ENCODE measurements around the gene RPRD2.

The RPRD2 gene

GRCh38 chr1:150514913-150515327, 151.0 kb downstream of the RPRD2 start:
- DNase-seq (ENCODE audit: low spot score), result no peak

- peak; percentile 92 for DNase-seq (ENCODE audit: low spot score)
Observed at GRCh38 chr1:150515328-150516049, 151.5 kb downstream of the RPRD2 start, which contains the start of gene FALEC. FALEC (plus strand) TSS chr1:150515752.

DNA sequence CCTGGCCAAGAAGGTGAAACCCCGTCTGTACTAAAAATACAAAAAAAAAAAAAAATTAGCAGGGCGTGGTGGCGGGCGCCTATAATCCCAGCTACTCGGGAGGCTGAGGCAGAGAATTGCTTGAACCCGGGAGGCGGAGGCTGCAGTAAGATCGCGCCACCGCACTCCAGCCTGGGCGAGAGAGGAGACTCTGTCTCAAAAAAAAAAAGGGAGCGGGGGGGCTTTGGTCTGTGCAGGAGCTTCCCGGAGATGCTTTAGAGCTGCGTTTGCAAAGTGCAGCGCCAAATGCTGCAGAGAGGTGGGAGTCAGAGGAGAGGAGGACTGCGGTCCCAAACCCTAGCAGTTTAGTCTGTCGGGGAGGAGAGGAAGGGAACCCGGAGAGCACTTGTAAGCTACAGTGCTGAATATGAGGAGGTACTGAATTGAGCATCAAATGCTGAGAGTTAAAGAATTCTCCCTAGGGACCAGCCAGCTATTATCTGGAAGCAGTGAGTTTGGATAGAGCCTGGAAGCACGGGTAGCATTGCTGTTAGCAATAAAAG, 152.2 kb downstream of the RPRD2 start:
- DNase-seq (ENCODE audit: low spot score), result peak; percentile 2

DNA sequence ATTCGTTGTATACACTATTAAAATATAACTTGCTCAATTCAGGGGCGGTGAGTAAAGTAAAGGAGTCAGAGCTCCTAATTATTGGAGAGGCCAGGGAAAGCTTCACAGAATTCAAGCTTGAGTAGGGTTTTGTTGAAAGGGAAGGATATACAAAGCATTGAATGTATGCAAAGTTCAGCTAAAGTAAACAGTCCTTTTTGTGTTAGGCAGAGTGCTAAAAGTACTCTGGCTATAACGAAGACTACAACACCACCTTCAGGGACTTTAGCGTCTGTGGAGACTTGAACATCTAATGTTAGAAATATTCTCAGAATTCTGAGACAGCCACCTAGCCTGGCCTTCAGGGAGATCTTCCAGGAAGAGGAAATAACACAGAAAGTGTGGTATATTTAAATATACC, 152.7 kb downstream of the RPRD2 start:
- DNase-seq (ENCODE audit: low spot score), result peak; percentile 45

DNA sequence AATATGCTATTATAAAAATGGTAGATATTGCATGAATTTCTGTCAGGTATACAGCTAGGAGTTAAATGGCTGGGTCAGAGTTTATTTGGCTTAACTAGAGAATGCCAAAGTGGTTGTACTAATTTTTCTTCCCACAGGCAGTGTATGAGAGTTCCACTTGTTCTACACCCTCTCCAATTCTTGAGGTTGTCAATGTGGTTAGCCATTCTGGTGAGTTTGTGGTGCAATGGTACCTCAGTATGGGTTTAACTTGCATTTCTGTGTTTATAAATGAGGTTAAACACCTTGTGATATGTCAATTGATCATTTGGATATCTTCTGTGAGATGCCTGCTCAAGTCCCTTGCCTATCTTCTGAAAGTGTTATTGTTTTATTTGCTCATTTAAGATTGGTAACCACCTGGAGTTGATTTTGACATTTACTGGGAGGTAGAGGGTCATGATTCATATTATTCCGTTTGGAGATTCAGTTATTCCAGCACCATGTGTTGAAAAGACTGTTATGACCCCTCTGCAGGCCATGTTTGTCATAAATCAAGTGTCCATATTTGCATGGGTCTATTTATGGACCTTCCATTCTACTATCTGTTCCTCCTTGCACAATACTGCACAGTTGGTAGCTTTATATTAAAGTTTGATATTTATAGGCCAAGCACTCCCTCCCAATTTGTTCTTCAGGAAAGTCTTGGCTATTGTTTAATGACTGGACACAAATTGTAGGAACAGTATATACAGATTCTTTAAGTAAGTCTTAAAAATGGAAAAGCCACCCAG, 157.4 kb downstream of the RPRD2 start:
- no peak for DNase-seq (ENCODE audit: low spot score)

DNA sequence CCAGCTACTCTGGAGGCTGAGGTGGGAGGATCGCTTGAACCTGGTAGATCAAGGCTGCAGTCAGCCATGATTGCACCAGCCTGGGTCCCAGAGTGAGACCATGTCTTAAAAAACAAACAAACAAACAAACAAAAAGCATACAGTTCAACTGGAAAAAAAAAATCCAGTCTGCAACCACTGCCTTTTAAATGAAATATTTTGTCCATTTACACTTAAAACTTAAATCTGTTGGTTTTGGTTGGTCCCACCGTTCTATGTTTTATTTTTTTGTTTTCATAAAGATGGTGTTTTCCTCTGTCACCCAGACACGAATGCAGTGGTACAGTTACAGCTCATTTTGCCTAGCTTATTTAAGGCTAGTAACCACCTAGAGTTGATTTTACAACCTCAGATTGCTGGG, 161.4 kb downstream of the RPRD2 start:
- no peak for DNase-seq (ENCODE audit: low spot score)
